GM23338 (cell line): ENCODE results near the gene NKD1. TPM values are rescaled to one million over a fixed set of nuclear protein-coding genes. Genes with fewer than 3 reads are reported as not detected.

ENCODE experiments used
- ATAC-seq: fragments of 200-7000 bp; cut with Tn5 transposase; 3 replicates; pipeline ENCODE4 v1.9.1; 2020
- DNase-seq: peaks from one replicate; pipeline ENCODE4 v3.0.0-alpha.2; 2015; ENCODE audit warnings: low spot score
- H2AFZ ChIP-seq: fragments of 200-600 bp; sonication (generic); 2 replicates; pipeline ENCODE4 v1.8.0; 2016; ENCODE audit warnings: antibody characterized with exemption, mild to moderate bottlenecking, moderate library complexity
- H3F3A ChIP-seq: fragments of 200-600 bp; sonication (generic); replicated peaks from 2 replicates; pipeline ENCODE4 v1.8.0; 2017; ENCODE audit warnings: antibody characterized with exemption, mixed run types, low read depth
- H3K27ac ChIP-seq: fragments of 200-600 bp; sonication (generic); 2 replicates; pipeline ENCODE4 v1.6.1; 2016; ENCODE audit warnings: low read depth
- H3K27me3 ChIP-seq: fragments of 200-600 bp; sonication (generic); 2 replicates; pipeline ENCODE4 v1.8.0; 2016; ENCODE audit warnings: mild to moderate bottlenecking, mixed run types, moderate library complexity; ENCODE audit not compliant: insufficient read depth
- H3K36me3 ChIP-seq: fragments of 200-600 bp; sonication (generic); 2 replicates; pipeline ENCODE4 v1.8.0; 2016; ENCODE audit warnings: mild to moderate bottlenecking; ENCODE audit not compliant: insufficient read depth
- H3K4me1 ChIP-seq: fragments of 200-600 bp; sonication (generic); 2 replicates; pipeline ENCODE4 v1.8.0; 2016; ENCODE audit warnings: mild to moderate bottlenecking, moderate library complexity; ENCODE audit not compliant: insufficient read depth
- H3K4me2 ChIP-seq: fragments of 200-600 bp; sonication (generic); 2 replicates; pipeline ENCODE4 v1.7.1; 2017; ENCODE audit warnings: mixed run types
- H3K4me3 ChIP-seq: fragments of 200-600 bp; sonication (generic); 2 replicates; pipeline ENCODE4 v1.6.1; 2016; ENCODE audit warnings: mixed run types
- H3K79me2 ChIP-seq: fragments of 200-600 bp; sonication (generic); replicated peaks from 2 replicates; pipeline ENCODE4 v1.8.0; 2017; ENCODE audit warnings: mild to moderate bottlenecking; ENCODE audit not compliant: insufficient read depth
- H3K9me2 ChIP-seq: fragments of 200-600 bp; sonication (generic); 2 replicates; pipeline ENCODE4 v1.8.0; 2017; ENCODE audit not compliant: insufficient read depth
- H4K20me1 ChIP-seq: fragments of 200-600 bp; sonication (generic); replicated peaks from 2 replicates; pipeline ENCODE4 v1.8.0; 2017; ENCODE audit warnings: mild to moderate bottlenecking; ENCODE audit not compliant: insufficient read depth
- H3K27ac Mint-ChIP-seq: 2 replicates; pipeline ENCODE4 v1.8.0; 2020; ENCODE audit warnings: inconsistent platforms, mild to moderate bottlenecking, moderate library complexity, mixed read lengths
- H3K27me3 Mint-ChIP-seq: 3 replicates; pipeline ENCODE4 v1.8.0; 2022; ENCODE audit warnings: low read depth, mild to moderate bottlenecking, moderate library complexity, mixed read lengths, inconsistent platforms; ENCODE audit not compliant: insufficient read depth, poor library complexity
- H3K36me3 Mint-ChIP-seq: 3 replicates; pipeline ENCODE4 v1.8.0; 2021; ENCODE audit warnings: low read depth, mild to moderate bottlenecking, inconsistent platforms, moderate library complexity, mixed read lengths
- H3K4me1 Mint-ChIP-seq: 3 replicates; pipeline ENCODE4 v1.8.0; 2020; ENCODE audit warnings: mild to moderate bottlenecking, inconsistent platforms, mixed read lengths
- H3K4me3 Mint-ChIP-seq: 3 replicates; pipeline ENCODE4 v1.8.0; 2021; ENCODE audit warnings: moderate library complexity, mild to moderate bottlenecking, inconsistent platforms, mixed read lengths
- H3K9me3 Mint-ChIP-seq: 3 replicates; pipeline ENCODE4 v1.8.0; 2020; ENCODE audit warnings: moderate library complexity, mild to moderate bottlenecking, inconsistent platforms, mixed read lengths
- CREB1 ChIP-seq: fragments of 250-450 bp; sonication (Bioruptor Pico); IDR thresholded peaks from 2 replicates; pipeline ENCODE4 v1.5.0; 2020; ENCODE audit warnings: low read depth, mild to moderate bottlenecking, moderate library complexity
- CTCF ChIP-seq, 2 experiments: fragments of 200-600 bp in 1 of 2; sonication (generic) in 1 of 2; conservative IDR thresholded peaks; 2 replicates each; pipeline versions ENCODE4 v1.5.1 to v1.6.1; 2016 to 2017; ENCODE audit warnings: antibody characterized with exemption in 2 of 2, low read depth in 2 of 2, mild to moderate bottlenecking in 2 of 2, moderate library complexity in 1 of 2
- ETS1 ChIP-seq: IDR thresholded peaks from 2 replicates; pipeline ENCODE4 v1.6.1; 2016; ENCODE audit warnings: antibody characterized with exemption
- EZH2 ChIP-seq: fragments of 200-600 bp; sonication (generic); IDR thresholded peaks from one replicate; pipeline ENCODE4 v1.8.0; 2017; ENCODE audit warnings: antibody characterized with exemption, mild to moderate bottlenecking, low read depth; ENCODE audit not compliant: unreplicated experiment
- EZH2phosphoT487 ChIP-seq: fragments of 200-600 bp; sonication (generic); IDR thresholded peaks from one replicate; pipeline ENCODE4 v1.8.1; 2018; ENCODE audit warnings: antibody characterized with exemption; ENCODE audit not compliant: unreplicated experiment
- JUNB ChIP-seq: IDR thresholded peaks from one replicate; pipeline ENCODE4 v1.6.1; 2016; ENCODE audit warnings: antibody characterized with exemption; ENCODE audit not compliant: unreplicated experiment
- NANOG ChIP-seq: IDR thresholded peaks from 2 replicates; pipeline ENCODE4 v1.6.1; 2016; ENCODE audit warnings: antibody characterized with exemption, borderline replicate concordance
- POLR2AphosphoS5 ChIP-seq: IDR thresholded peaks from 2 replicates; pipeline ENCODE4 v1.6.1; 2016; ENCODE audit warnings: antibody characterized with exemption, low read depth
- REST ChIP-seq: IDR thresholded peaks from one replicate; pipeline ENCODE4 v1.6.1; 2018; ENCODE audit warnings: antibody characterized with exemption; ENCODE audit not compliant: unreplicated experiment
- STAT1 ChIP-seq: IDR thresholded peaks from one replicate; pipeline ENCODE4 v1.6.1; 2016; ENCODE audit warnings: antibody characterized with exemption; ENCODE audit not compliant: unreplicated experiment
- ZNF114 ChIP-seq: fragments of 250-450 bp; sonication (Bioruptor Pico); IDR thresholded peaks from 2 replicates; pipeline ENCODE4 v1.5.0; 2020; ENCODE audit warnings: mild to moderate bottlenecking, moderate library complexity
- ZNF331 ChIP-seq: fragments of 250-450 bp; sonication (Bioruptor Pico); IDR thresholded peaks from 2 replicates; pipeline ENCODE4 v1.5.0; 2020; ENCODE audit warnings: low read depth, mild to moderate bottlenecking, moderate library complexity
- ZNF462 ChIP-seq: fragments of 250-450 bp; sonication (Bioruptor Pico); IDR thresholded peaks from 2 replicates; pipeline ENCODE4 v1.5.0; 2020; ENCODE audit warnings: mild to moderate bottlenecking, moderate library complexity
- polyA plus RNA-seq: library from polyadenylated mRNA; unstranded; fragments of >200 nt; fragmentation: Nextera tagmentation; extraction: Ambion mirVana; gene quantifications from 2 replicates; pipeline ENCODE4 v1.2.1, GENCODE V29; 2016
- total RNA-seq: library from RNA; depleted of rRNA; stranded (reverse); fragments of >200 nt; shearing (Covaris generic); gene quantifications from 2 replicates; pipeline ENCODE4 v1.2.3, GENCODE V29; 2014

NKD1 gene
- total and polyA plus RNA-seq, 2 experiments from 2014 or later: 2.1 to 2.3 TPM

GRCh38 chr16:50697881-50698767 lies 149.9 kb downstream of the NKD1 start:
- no peak for ATAC-seq
- Histone ChIP-seq H3K4me3 (no peak overlapping the region), H3K27me3 (peaks cover 14% of the 10 kb centered on the region), H3K4me2 (no peak overlapping the region), H2AFZ (no peak overlapping the region), H3K9me2 (no peaks in the 10 kb centered on the region), H3K79me2 (no peaks in the 10 kb centered on the region), H3K27ac (no peak overlapping the region), H3F3A (no peaks in the 10 kb centered on the region), H3K4me1 (no peaks in the 10 kb centered on the region), H4K20me1 (no peaks in the 10 kb centered on the region), H3K36me3 (no peaks in the 10 kb centered on the region)
- H3K4me1 Mint-ChIP-seq: no peaks in the 10 kb centered on the region; the same call in 2 of the 3 replicates
- DNase-seq: no peak
- peaks cover 14% of the 10 kb centered on the region for H3K27me3 Mint-ChIP-seq
- TF ChIP-seq STAT1 (no peak), ZNF114 (CRISPR knock-in tag) (no peak), POLR2AphosphoS5 (no peak), ZNF331 (no peak), ZNF462 (CRISPR knock-in tag) (no peak), CTCF (conservative IDR thresholded peaks at IDR 0.05; ENCODE audit: low read depth in 2 of 2) (no peak), ETS1 (no peak), EZH2 (no peak), CREB1 (CRISPR knock-in tag) (no peak), NANOG (no peak), EZH2phosphoT487 (no peak), REST (no peak), JUNB (no peak)
- H3K9me3 Mint-ChIP-seq: 0 out of 3 replicates have a peak, but pooled peaks cover under 1% of the 10 kb centered on the region
- no peak overlapping the region for H3K4me3 Mint-ChIP-seq
- no peak overlapping the region for H3K27ac Mint-ChIP-seq
- no peaks in the 10 kb centered on the region for H3K36me3 Mint-ChIP-seq
